SK-N-SH treated with all-trans-retinoic acid at 6 μM for 48 hours (cell line): ENCODE data around the gene LYPD6B.

Experiments
- TF ChIP-seq, protein P1 (sequence below): fragments of 250-450 bp; sonication (Bioruptor Pico); IDR thresholded peaks from 2 replicates; pipeline ENCODE4 v1.5.1; 2021; ENCODE audit warnings: mild to moderate bottlenecking, moderate library complexity
- TF ChIP-seq, protein P2 (sequence below): fragments of 250-450 bp; sonication (Bioruptor Pico); IDR thresholded peaks from 2 replicates; pipeline ENCODE4 v1.5.1; 2020; ENCODE audit warnings: low read depth, mild to moderate bottlenecking, moderate library complexity
- TF ChIP-seq, protein P3 (sequence below): fragments of 250-450 bp; sonication (Bioruptor Pico); IDR thresholded peaks from 2 replicates; pipeline ENCODE4 v1.8.0; 2021; ENCODE audit warnings: low read depth, mild to moderate bottlenecking, moderate library complexity, borderline replicate concordance

DNA sequence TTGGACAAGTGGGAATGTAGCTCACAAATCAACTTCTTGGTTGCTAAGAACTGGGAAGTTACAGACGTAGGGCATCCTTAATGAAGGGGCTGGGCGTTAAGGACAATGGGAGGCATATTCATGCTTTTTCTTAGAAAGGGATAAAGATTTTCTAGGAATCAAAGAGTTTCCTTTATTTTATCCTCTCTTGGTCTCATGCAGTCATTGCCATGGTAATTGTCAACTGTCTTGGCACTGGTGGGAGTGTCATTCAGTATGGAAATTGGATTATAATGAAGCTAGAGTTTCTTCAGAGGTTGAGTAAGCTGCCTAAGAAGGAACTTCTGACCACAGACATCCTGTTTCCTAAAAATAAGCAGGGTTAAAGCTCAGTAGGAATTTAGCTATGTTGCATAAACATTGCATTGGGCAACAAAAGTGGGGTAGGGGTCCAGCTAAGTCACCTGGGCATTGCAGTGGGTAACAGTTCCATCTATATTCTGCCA is 114.0 kb downstream of the LYPD6B start:
- TF ChIP-seq, protein P1, sequence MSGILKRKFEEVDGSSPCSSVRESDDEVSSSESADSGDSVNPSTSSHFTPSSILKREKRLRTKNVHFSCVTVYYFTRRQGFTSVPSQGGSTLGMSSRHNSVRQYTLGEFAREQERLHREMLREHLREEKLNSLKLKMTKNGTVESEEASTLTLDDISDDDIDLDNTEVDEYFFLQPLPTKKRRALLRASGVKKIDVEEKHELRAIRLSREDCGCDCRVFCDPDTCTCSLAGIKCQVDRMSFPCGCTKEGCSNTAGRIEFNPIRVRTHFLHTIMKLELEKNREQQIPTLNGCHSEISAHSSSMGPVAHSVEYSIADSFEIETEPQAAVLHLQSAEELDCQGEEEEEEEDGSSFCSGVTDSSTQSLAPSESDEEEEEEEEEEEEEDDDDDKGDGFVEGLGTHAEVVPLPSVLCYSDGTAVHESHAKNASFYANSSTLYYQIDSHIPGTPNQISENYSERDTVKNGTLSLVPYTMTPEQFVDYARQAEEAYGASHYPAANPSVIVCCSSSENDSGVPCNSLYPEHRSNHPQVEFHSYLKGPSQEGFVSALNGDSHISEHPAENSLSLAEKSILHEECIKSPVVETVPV (CRISPR knock-in tag), result no peak
- TF ChIP-seq, protein P2, sequence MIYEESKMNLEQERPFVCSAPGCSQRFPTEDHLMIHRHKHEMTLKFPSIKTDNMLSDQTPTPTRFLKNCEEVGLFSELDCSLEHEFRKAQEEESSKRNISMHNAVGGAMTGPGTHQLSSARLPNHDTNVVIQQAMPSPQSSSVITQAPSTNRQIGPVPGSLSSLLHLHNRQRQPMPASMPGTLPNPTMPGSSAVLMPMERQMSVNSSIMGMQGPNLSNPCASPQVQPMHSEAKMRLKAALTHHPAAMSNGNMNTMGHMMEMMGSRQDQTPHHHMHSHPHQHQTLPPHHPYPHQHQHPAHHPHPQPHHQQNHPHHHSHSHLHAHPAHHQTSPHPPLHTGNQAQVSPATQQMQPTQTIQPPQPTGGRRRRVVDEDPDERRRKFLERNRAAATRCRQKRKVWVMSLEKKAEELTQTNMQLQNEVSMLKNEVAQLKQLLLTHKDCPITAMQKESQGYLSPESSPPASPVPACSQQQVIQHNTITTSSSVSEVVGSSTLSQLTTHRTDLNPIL, result no peak
- TF ChIP-seq, protein P3, sequence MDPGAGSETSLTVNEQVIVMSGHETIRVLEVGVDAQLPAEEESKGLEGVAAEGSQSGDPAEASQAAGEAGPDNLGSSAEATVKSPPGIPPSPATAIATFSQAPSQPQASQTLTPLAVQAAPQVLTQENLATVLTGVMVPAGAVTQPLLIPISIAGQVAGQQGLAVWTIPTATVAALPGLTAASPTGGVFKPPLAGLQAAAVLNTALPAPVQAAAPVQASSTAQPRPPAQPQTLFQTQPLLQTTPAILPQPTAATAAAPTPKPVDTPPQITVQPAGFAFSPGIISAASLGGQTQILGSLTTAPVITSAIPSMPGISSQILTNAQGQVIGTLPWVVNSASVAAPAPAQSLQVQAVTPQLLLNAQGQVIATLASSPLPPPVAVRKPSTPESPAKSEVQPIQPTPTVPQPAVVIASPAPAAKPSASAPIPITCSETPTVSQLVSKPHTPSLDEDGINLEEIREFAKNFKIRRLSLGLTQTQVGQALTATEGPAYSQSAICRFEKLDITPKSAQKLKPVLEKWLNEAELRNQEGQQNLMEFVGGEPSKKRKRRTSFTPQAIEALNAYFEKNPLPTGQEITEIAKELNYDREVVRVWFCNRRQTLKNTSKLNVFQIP (CRISPR knock-in tag), result no peak
